Measurements from ENCODE around the gene MYH14. TPM values are rescaled to one million over a fixed set of nuclear protein-coding genes. Genes with fewer than 3 reads are reported as not detected.

The MYH14 gene
- total and polyA plus RNA-seq, 9 of the 15 experiments (the other 6 are each of a cell fraction or from before 2014, with no cell fraction given), result 0.04 to 0.86 (median 0.19) TPM; not detected in 2

GRCh38 chr19:50205681-50206138 lies 2.3 kb downstream of the MYH14 start:
- no peaks in the 10 kb centered on the region for H3K9me1 ChIP-seq (ENCODE audit: control insufficient read depth, insufficient read depth, low read length)
- H3K9ac ChIP-seq (ENCODE audit: insufficient read depth in 1 of 2, low read depth in 2 of 2, low read length in 2 of 2), result no peak overlapping the region
- no peak for TF ChIP-seq NR1H2 (CRISPR knock-in tag; IDR thresholded peaks at IDR 0.05)
- TF ChIP-seq ATF1 (CRISPR knock-in tag; IDR thresholded peaks at IDR 0.05), result no peak
- TF ChIP-seq ATF1 (tag; IDR thresholded peaks at IDR 0.05), result no peak
- TF ChIP-seq CBX2 (IDR thresholded peaks at IDR 0.05; ENCODE audit: insufficient read depth, low read length, poor library complexity, severe bottlenecking), result no peak
- no peak for TF ChIP-seq ZNF398 (CRISPR knock-in tag; IDR thresholded peaks at IDR 0.05)
- TF ChIP-seq REST (IDR thresholded peaks at IDR 0.05; ENCODE audit: borderline replicate concordance), result no peak
- no peak for TF ChIP-seq REST (CRISPR knock-in tag; IDR thresholded peaks at IDR 0.05; ENCODE audit: low read depth)
- no peaks in the 10 kb centered on the region for H3K36me3 ChIP-seq (ENCODE audit: control insufficient read depth, insufficient read depth, low read length)
- in situ Hi-C loops (cut with MboI) (no loop called here), intact Hi-C loops (cut with micrococcal nuclease) (no loop called here)
- FAIRE-seq (no peak), DNase-seq (ENCODE audit: extremely low read depth in 1 of 4, low spot score in 3 of 4) (no peak), ATAC-seq (no peak)
- ChIA-PET CTCF (ENCODE audit: low intra/inter-chr PET ratio) (no interaction called here), POLR2A (no interaction called here)
- peaks cover 4 to 7% of the 10 kb centered on the region in 2 experiments; a peak in 1 of 5 replicates for H3K27me3 ChIP-seq (ENCODE audit: control insufficient read depth in 2 of 2, insufficient read depth in 2 of 2, low read length in 2 of 2)
- no TSS peak for BruUV-seq (replicated peaks)
- no peaks in the 10 kb centered on the region; the same call in 1 of the 2 replicates for H4K20me1 ChIP-seq (replicated peaks; ENCODE audit: control insufficient read depth, insufficient read depth, low read length)
- no peaks in the 10 kb centered on the region for H3K79me2 ChIP-seq (ENCODE audit: control insufficient read depth, insufficient read depth, low read length)
- WGBS (ENCODE audit: insufficient coverage, low coverage, missing lambda C conversion rate), result 16% methylated on average over 12 of the region's 12 CpGs
- H3K4me1 ChIP-seq (replicated peaks in 1 of 2; ENCODE audit: control insufficient read depth in 2 of 2, insufficient read depth in 2 of 2, low read length in 2 of 2), result peaks cover 0 to 24% of the 10 kb centered on the region in 2 experiments; a peak in 2 of 5 replicates
- H3K27ac ChIP-seq (ENCODE audit: extremely low read depth, low read depth, low read length), result no peak overlapping the region
- no peaks in the 10 kb centered on the region for H3K9me3 ChIP-seq (replicated peaks; ENCODE audit: control insufficient read depth, insufficient read depth, low read depth, low read length)
- no peak overlapping the region for H2AFZ ChIP-seq (ENCODE audit: low read depth, low read length)
- no peak overlapping the region for H3K4me3 ChIP-seq
- H3K4me2 ChIP-seq (ENCODE audit: insufficient read depth, low read length), result no peak overlapping the region

Measured in K562 (cell line).